Esophagus (tissue), 2 donors: Measurements from ENCODE around the gene DPY19L1. TPM values are rescaled to one million over a fixed set of nuclear protein-coding genes. Genes with fewer than 3 reads are reported as not detected.
"Not testable (repeated sequence)": the region's sequence is repeated elsewhere in the genome, so short reads cannot be mapped to it uniquely, and the experiment has no call there.

Experiments used
- H3K27ac ChIP-seq, 2 donors: one replicate each; pipeline ENCODE4 v1.5.1; 2013; ENCODE audit warnings: low read depth in 2 of 2, mild to moderate bottlenecking in 2 of 2, inconsistent platforms in 1 of 2, low read length in 1 of 2, moderate library complexity in 1 of 2
- H3K27me3 ChIP-seq, 2 donors: one replicate each; pipeline ENCODE4 v1.6.1; 2013; ENCODE audit warnings: low read length in 2 of 2, control low read depth in 1 of 2, mild to moderate bottlenecking in 1 of 2; ENCODE audit not compliant: insufficient read depth in 2 of 2, control insufficient read depth in 1 of 2
- H3K36me3 ChIP-seq, 2 donors: one replicate each; pipeline ENCODE4 v1.6.1; 2013; ENCODE audit warnings: low read length in 1 of 2; ENCODE audit not compliant: control insufficient read depth in 2 of 2, insufficient read depth in 2 of 2
- H3K4me1 ChIP-seq, 2 donors: one replicate each; pipeline ENCODE4 v1.6.1; 2013; ENCODE audit warnings: low read length in 1 of 2; ENCODE audit not compliant: control insufficient read depth in 2 of 2, insufficient read depth in 2 of 2
- H3K4me3 ChIP-seq, 2 donors: one replicate each; pipeline ENCODE4 v1.5.1; 2013; ENCODE audit warnings: low read length in 2 of 2, mild to moderate bottlenecking in 2 of 2, low read depth in 1 of 2, moderate library complexity in 1 of 2
- H3K9me3 ChIP-seq, 2 donors: one replicate each; pipeline ENCODE4 v1.6.1; 2013; ENCODE audit warnings: mild to moderate bottlenecking in 2 of 2, low read depth in 1 of 2, low read length in 1 of 2, moderate library complexity in 1 of 2; ENCODE audit not compliant: control insufficient read depth in 2 of 2, insufficient read depth in 1 of 2
- WGBS, 2 donors: extraction: QIAGEN DNeasy Blood & Tissue Kit; methylation state at CpG; one replicate each; pipeline ENCODE4 v1.1.7; 2013; 5-methylcytosine and 5-hydroxymethylcytosine counted together
- polyA plus RNA-seq, 2 donors: library from polyadenylated mRNA; stranded (reverse); fragments of 200-250 nt; gene quantifications; one replicate each; pipeline ENCODE4 v1.2.3, GENCODE V29; 2013
- donor health status: healthy with polysubstance abuse.
- donor health status: Bipolar disorder and iron deficiency.

Gene DPY19L1
- polyA plus RNA-seq, 2 donors, result 2.1 to 2.8 TPM

DNA sequence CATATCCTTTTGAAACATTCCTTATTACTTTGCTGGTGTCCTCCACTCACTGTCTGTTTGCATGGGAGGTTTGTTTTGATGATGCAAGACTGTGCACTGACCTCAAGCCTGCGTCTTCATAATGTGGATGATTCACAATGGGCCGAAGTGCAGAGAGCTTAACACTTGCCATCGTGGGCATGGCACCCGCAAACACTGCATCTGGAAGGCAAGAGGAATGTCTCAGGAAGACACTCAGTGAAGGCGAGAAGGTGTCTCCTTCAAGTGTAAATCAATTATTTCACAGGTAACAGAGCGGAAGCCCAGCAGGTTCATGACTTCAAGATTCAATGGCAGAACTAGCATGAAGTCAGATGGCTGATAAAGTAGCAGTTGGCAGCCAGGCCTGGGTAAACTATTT is 98.1 kb downstream of the DPY19L1 start:
- Histone ChIP-seq H3K4me1 (no peaks in the 10 kb centered on the region), H3K36me3 (no peaks in the 10 kb centered on the region), H3K4me3 (no peak overlapping the region), H3K27me3 (no peaks in the 10 kb centered on the region), H3K9me3 (no peaks in the 10 kb centered on the region), H3K27ac (no peak overlapping the region)
- 90 to 91% methylated on average over 6 of the region's 6 CpGs for WGBS, 2 donors

DNA sequence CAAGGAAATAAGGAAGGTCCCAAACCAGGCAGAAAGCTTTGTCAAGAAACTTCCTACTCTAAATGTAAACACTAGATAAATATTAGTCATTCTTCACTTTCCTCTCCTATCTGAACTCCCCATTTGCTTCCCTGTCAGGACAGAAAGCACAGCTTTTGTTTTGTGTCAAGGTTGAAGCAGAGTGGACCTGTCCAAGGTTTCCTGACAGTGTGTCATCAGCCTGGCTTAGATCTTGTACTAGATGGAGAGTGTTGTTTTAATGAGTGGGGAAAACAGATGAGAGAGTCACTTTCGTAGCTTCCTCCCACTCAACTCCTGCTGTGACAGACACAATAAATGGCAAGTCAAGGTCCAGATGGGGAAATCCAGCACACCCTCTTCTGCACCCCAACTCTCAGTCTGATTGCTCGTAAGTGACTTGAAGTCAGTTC is 101.5 kb downstream of the DPY19L1 start:
- H3K27ac ChIP-seq, H3K36me3 ChIP-seq, H3K4me1 ChIP-seq, H3K27me3 ChIP-seq, H3K9me3 ChIP-seq, H3K4me3 ChIP-seq: not testable (repeated sequence)
- WGBS, 2 donors, result 66 to 76% methylated on average over 2 of the region's 2 CpGs

DNA sequence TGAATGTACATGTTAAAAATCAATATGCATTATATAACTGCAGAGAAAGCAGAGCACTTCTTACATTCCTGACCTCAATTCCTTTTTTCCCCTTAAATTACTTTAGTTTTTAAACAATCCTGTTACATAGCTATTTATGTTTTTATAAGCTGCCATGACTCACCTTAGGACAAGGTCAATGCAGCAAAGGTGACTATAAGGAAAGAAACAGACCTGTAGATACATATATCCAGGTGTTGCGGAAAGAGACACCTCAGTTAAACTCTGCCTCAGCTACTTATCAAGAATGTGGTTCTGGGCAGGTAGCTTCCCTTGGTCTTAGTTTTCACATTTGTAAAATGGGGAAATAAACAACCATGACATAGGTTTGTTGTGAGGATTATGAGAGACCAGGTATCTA is 105.5 kb downstream of the DPY19L1 start:
- no peaks in the 10 kb centered on the region for H3K9me3 ChIP-seq
- H3K4me3 ChIP-seq, result no peak overlapping the region
- H3K4me1 ChIP-seq, result no peaks in the 10 kb centered on the region
- WGBS, 2 donors, result 97 to 98% methylated on average over 1 of the region's 1 CpG
- no peaks in the 10 kb centered on the region for H3K36me3 ChIP-seq
- no peaks in the 10 kb centered on the region for H3K27me3 ChIP-seq
- H3K27ac ChIP-seq, result no peak overlapping the region

DNA sequence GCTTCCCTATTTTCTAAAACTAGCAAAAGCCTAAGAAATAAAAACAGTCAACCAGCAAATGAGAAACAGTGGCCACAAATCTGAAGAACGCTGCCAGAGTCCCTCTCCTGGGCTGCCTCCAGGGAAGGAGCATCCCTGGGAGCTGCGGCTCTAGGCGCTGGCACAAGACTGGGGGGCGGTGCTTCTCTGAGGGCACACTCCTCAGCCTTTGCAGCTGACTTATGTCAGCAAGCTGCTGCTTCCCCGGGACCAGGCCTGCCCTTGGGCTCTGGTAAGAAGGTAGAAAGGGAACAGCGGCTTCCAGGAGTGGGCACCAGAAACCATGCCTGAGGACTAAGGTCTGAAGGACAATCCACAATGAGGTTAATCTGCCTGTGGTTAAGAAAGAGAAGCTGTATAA is 107.5 kb downstream of the DPY19L1 start:
- not testable (repeated sequence) for H3K27ac ChIP-seq, H3K9me3 ChIP-seq, H3K4me1 ChIP-seq, H3K27me3 ChIP-seq, H3K4me3 ChIP-seq, H3K36me3 ChIP-seq
- WGBS, 2 donors, result 80 to 82% methylated on average over 6 of the region's 6 CpGs

DNA sequence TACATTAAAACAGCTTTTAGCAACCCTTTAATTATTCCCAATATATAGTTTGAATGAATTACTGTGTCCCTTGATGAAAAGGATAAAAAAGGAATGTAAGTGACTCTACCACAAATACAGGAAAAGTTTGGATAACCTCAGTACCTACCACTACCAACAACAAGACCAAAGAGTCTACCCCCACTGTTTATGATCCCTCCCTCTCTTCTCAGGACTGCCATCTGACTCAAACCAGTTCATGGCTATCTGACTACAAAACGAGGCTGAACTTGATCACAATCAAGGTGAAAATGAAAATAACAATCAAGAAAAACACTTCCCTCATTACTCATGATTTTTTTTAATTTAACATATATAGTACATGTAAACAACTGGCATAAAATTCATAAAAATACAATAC is 108.7 kb downstream of the DPY19L1 start:
- WGBS, 2 donors, result 63 to 70% methylated on average over 1 of the region's 1 CpG
- Histone ChIP-seq H3K4me1 (no peaks in the 10 kb centered on the region), H3K4me3 (no peak overlapping the region), H3K27me3 (no peaks in the 10 kb centered on the region), H3K36me3 (no peaks in the 10 kb centered on the region), H3K9me3 (no peaks in the 10 kb centered on the region), H3K27ac (no peak overlapping the region)

DNA sequence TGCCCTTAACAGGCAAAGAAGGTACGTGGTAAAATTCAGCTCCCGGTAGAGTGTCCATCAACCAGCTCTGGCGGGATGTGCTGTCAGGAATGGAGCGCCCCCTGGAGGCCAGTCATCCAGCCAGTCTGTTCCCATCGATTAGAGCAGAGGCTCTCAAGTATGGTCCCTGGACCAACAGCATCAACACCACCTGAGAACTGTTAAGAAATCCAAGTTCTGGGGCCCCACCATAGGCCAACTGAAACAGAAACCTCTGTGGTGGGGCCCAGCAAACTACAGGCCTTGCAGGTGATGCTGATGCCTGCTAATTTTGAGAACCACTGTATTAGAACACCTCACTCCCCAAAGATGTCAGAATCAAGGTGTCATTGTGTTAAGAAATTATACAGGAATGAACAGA is 109.2 kb downstream of the DPY19L1 start:
- no peaks in the 10 kb centered on the region for H3K4me1 ChIP-seq
- no peaks in the 10 kb centered on the region for H3K9me3 ChIP-seq
- no peak overlapping the region for H3K27ac ChIP-seq
- no peak overlapping the region for H3K4me3 ChIP-seq
- no peaks in the 10 kb centered on the region for H3K36me3 ChIP-seq
- 60 to 63% methylated on average over 5 of the region's 5 CpGs for WGBS, 2 donors
- no peaks in the 10 kb centered on the region for H3K27me3 ChIP-seq

DNA sequence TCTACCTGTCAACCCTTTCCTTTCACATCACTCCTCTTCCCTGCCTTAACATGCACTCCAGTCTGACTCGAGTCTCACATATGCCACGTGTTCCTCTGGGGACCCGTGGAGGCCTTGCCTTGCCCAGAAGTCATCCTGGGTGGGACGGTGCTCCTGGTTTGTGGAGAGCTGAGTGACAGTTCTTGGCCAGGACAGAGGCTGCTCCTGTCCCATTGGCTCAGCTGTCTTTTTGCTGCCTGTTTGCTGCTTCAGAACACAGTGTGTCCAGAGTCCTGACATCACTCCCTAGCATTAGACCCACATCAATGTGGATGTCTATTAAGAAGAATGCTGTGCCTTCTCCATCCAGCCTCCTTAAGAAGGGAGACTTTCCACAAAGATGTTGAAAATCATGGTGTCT is 116.8 kb downstream of the DPY19L1 start:
- H3K27me3 ChIP-seq, H3K4me3 ChIP-seq, H3K36me3 ChIP-seq, H3K9me3 ChIP-seq, H3K27ac ChIP-seq, H3K4me1 ChIP-seq: not testable (repeated sequence)
- WGBS, 2 donors, result 59 to 83% methylated on average over 4 of the region's 4 CpGs

DNA sequence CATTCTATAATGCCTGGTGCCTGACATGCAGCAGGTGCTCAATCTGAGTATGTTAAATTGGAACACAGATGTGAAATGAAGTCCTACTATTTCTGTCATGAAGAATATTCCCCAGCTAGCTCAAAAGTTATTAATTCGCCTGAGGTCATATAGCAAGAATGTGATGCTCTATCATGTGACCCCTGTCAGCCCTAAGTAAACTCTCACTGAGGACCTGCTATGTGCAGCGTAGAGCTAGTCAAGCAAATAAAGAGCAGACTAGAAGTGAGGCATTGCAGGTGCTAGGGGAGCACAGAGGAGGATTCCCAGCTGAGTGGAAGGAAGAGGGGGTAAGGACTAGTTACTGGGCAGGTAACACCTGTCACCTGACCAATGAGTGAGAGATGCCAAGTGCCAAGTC is 118.2 kb downstream of the DPY19L1 start:
- H3K4me1 ChIP-seq, H3K9me3 ChIP-seq, H3K4me3 ChIP-seq, H3K36me3 ChIP-seq, H3K27me3 ChIP-seq, H3K27ac ChIP-seq: not testable (repeated sequence)
- 50 to 69% methylated on average over 2 of the region's 2 CpGs for WGBS, 2 donors

DNA sequence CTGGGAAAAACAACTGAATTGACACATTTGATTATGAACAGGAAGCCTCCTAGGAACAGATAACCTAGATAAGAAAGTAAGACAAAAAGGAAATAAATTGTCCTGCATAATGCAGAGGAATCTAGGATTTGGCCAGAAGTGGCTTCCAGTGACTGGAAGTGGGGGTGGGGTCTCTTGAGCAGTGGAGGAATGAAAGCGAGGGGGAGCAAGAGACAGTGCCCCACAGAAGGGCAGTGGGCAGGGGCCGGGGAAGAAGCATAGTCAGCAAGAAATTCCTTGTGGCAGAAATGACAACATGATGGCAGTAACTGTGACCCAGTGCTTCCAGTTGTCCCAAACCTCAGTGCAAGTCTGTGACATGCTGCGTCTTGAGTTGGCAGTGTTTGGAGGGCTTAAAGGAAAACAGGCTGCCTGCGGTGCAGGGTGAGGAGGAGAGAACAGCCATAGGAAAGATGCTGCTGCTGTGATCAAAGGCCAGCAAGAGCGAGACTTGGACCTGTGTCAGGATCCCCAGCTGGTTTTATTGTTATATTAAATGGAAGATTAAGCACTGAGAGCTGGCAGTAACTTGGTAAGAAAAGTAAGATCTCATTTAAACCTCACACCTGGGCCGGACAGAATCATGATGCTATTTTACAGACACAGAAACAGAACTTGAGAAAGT is 119.0 kb downstream of the DPY19L1 start:
- not testable (repeated sequence) for H3K36me3 ChIP-seq, H3K27ac ChIP-seq, H3K4me3 ChIP-seq, H3K9me3 ChIP-seq, H3K4me1 ChIP-seq, H3K27me3 ChIP-seq
- 17 to 34% methylated on average over 4 to 5 of the region's 6 CpGs for WGBS, 2 donors

DNA sequence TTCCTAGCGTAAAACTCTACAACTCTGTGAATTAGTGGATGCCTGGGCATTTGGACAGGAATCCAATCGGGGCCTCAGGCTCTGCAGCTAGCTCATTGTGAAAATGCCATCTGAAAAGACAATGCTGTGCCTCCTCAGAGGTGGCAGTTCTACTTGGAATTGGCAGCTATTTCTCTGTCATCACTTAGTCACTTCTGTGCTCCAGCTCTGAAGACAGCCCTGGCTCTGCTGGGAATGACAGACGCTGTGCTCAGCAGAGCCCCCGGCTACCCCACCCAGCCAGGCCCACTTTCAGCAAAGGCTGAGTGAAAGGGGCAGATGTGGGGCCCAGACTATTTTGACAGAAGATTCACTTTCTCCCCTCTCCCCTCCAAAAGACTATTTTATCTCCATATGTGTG is 119.8 kb downstream of the DPY19L1 start:
- not testable (repeated sequence) for H3K4me1 ChIP-seq, H3K27me3 ChIP-seq, H3K4me3 ChIP-seq, H3K36me3 ChIP-seq, H3K27ac ChIP-seq, H3K9me3 ChIP-seq
- 74 to 84% methylated on average over 4 of the region's 4 CpGs for WGBS, 2 donors
